Fibroblast of skin of right quadriceps (primary cell): ENCODE results near the gene PAX2.

Experiments
- DNase-seq: peaks from one replicate; pipeline ENCODE4 v3.0.0-alpha.2; 2013

The PAX2 gene

DNA sequence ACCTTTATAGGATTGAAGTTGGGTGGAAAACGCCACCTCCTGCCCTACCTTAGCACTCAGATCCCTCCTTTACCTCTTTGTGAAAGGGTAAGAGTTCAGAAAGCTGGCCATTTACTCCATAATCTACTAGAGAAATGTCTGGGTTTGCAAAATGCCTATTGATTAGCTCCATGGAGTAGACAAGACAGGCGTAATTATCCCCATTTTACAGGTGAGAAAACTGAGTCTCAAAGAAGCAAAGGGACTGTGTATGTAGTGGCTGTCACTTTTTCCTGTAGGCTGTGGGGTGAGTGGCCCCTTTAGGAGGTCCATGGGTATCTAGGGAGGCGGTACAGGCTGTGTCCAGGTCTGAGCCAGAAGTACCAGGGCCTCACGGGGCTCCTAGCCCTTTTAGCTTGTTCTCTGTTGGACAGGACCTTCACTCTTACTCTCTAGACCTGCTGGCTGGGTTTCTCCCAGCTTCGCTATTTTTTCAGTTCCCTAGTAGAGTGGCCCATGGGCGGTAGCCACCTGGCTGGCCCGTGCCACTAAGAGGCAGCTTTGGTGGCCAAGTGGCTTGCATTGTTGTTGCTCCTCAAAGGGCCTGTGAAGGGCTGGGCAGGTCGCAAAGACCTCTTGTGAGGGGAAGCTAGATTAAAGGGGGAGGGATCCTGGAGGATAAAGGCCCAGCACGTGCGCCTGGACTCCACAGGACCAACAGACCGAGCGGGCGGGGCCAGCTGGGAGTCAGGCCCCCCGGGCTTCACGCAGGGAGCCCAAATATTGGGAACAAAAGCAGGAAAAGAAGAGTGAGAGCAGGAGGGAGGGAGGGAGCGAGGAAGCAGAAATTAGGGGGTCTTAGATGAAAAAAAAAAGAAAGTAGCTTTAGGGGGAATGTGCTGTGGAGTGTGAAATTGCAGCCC is 4.7 kb upstream of the PAX2 start:
- no peak for DNase-seq

DNA sequence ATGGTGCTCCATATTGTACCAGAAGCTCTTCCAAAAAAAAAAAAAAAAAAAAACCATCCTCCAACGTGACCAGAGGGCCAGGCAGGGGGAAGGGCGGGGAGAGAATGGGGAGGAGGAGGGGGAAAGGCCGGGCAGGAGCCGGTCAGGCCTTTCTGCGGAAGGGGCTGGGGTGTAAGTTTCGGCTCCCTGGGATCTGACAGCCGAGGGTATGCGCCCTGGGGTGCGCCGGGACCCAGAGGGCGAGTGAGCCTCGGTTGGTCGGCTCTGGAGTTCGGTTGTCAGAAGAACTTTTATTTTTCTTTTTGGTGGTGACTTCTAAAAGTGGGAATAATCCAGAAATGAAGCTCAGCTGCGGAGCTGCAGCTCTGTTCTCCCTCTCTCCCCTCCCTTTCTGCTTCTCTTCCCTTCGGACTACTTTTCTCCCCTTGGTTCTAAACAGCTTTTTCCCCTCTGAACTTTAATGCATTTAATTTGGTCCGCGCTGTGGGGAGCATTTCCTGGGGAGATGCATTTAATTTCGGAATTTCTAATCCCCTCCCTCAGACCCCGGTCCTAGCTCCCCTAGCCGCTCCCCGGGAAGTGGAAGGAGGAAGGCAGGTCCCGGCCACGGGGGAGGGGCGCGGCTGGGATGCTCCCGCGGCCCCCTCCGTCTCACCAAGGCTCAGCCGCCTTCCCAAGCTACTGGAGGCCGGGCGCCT is 3.9 kb upstream of the PAX2 start:
- DNase-seq, result no peak

GRCh38 chr10:100742076-100742771 is 3.2 kb upstream of the PAX2 start:
- DNase-seq, result no peak

DNA sequence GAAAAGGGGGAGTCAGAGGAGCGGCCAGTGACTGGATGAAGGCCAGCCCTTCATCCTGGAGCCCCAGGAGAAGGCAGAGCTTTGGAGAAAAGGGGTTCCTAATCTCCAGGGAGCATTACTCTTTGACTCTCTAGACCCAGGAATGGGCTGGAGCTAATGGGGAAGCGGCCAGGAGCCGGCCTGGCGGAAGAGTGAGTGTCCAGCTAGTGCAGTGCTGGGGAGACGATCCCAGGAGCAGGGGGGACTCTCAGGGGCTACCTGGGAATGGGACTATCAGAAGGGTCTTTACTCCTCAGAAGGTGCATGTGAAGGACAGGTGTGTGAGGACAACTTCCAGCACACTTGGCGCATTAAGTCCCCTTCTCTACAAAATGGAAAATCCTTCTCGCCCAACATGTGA is 2.4 kb upstream of the PAX2 start:
- no peak for DNase-seq

- DNase-seq, result peak; percentile 27
These were observed 1.7 kb upstream of the PAX2 start for GRCh38 chr10:100743626-100744135.

GRCh38 chr10:100744136-100744986 is 1.0 kb upstream of the PAX2 start:
- DNase-seq, result no peak

DNA sequence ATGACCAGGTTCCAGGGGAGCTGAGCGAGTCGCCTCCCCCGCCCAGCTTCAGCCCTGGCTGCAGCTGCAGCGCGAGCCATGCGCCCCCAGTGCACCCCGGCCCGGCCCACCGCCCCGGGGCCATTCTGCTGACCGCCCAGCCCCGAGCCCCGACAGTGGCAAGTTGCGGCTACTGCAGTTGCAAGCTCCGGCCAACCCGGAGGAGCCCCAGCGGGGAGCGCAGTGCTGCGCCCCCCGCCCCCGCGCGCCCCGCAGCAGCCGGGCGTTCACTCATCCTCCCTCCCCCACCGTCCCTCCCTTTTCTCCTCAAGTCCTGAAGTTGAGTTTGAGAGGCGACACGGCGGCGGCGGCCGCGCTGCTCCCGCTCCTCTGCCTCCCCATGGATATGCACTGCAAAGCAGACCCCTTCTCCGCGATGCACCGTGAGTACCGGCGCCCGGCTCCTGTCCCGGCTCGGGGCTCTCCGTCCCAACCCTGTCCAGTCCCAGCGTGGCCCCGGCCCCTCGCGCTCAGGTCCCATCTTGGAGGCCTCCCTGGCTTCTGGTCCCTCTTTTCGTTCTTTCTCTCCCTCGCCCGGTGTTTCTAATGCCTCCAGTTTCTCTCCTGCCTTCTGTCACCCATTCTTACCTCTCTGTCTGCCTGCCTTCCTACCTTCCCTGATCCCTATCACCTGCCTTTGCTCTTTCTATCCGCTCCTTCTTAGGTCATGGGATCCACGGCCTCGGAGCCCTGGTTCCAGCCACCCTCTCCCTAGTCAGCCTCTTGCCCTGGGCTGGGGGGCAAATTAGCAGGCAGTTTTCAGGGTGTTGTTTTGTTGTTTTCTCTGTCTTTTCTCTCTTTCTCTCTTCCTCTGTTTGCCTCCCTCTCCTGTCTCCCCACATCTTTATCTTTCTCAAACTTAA is 751 bp downstream of the PAX2 start:
- no peak for DNase-seq

- DNase-seq, result no peak
These were observed 1.5 kb downstream of the PAX2 start for GRCh38 chr10:100746784-100747455.

- no peak for DNase-seq
These were observed 2.3 kb downstream of the PAX2 start for GRCh38 chr10:100747456-100748230.

DNA sequence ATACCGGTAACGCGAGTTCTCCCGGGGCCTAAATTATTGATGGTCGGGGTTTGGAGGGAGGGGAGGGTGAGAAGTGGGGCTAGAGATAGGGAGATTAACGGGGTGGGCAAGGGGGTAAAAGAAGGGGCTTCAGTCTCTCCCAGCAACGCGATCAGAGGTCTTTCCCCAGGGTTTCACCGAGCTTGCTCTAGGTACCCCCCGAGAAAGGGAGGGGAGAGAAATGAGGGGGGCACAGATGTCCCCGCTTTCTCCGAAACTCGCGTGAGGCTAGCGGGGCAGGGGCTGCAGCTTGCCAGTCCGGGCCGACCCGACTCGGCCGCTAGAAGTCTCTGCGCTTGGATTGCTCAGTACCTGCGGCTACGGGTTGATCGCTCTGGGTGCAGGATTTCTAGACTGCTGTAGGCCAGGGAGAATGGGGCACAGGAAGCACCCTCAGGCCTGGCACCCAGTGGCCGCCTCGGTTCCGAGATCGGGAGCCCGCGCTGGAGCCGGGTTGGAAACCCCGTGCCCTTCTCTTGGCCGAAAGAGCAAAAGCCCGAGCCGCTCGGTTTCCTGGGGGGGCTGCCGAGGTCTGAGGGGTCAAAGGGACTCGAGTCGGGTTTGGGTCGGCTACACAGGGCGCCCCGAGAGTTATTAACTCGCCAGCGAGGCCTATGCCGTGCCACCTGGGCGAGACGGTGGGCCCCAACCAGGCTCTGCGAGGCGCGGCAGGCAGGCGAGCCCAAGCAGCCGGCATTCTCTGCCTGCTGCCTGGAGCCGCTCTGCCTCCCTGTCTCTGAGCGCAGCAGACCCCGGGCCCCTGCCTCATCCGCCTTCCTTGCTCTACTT is 3.1 kb downstream of the PAX2 start:
- no peak for DNase-seq

GRCh38 chr10:100749059-100749308 is 3.6 kb downstream of the PAX2 start:
- no peak for DNase-seq

- no peak for DNase-seq
These were observed 4.2 kb downstream of the PAX2 start for GRCh38 chr10:100749309-100750217.

DNA sequence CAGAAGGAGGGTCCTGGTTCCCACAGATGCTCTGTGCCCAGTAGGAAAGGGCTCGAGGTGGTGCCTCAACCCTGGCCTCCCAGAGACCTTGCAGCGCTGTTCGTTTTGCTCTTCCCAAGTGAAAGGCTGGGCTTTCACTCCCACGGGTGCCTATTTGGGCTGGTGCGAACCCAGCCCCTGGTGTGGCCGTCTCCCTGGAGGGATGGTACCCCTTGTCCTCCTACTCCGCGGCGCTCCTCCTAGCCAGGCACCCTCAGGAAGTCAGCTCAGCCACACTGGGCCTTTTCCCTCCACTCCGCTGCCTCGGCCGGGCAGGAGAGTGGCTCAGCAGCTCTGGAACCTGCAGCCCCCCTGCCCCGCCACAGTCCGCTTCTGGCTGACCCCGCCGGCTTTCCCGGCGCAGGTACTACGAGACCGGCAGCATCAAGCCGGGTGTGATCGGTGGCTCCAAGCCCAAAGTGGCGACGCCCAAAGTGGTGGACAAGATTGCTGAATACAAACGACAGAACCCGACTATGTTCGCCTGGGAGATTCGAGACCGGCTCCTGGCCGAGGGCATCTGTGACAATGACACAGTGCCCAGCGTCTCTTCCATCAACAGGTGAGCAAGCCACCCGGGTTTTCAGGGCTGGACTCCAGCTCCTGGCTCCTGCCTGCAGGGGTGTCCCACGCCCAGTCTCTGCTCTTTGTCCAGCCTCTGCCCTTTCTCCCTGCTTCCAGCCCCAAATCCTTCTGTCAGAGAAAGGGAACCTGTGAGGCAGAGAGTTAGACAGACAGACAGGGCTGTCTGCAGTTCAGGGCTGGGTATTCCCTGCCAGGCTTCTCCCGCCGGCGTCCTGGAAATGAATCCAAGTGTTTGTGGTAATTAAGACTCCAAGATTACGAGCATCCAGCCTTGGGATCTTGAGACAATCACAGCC is 5.2 kb downstream of the PAX2 start:
- no peak for DNase-seq

- no peak for DNase-seq
These were observed 6.0 kb downstream of the PAX2 start for GRCh38 chr10:100751211-100751933.

- no peak for DNase-seq
These were observed 10.4 kb downstream of the PAX2 start for GRCh38 chr10:100755821-100756220.

- DNase-seq, result no peak
These were observed 13.9 kb downstream of the PAX2 start for GRCh38 chr10:100759331-100759730.
